Diencephalon (tissue), 1 donor: ENCODE measurements around the gene DRICH1. TPM values are rescaled to one million over a fixed set of nuclear protein-coding genes. Genes with fewer than 3 reads are reported as not detected.

Source experiments
- small RNA-seq: library from RNA; depleted of rRNA; stranded (forward); fragments of <200 nt; gene quantifications from one replicate; pipeline ENCODE3, GENCODE V24; 2014
- total RNA-seq: library from RNA; depleted of rRNA; stranded (reverse); fragments of >200 nt; gene quantifications from one replicate; pipeline ENCODE4 v1.2.3, GENCODE V29; 2014

Gene DRICH1
- 0.46 TPM for total RNA-seq

GRCh38 chr22:23632178-23632577, at the start of gene DRICH1:
Gene DRICH1 (minus strand): TSS chr22:23632321. CDS start chr22:23632023, 298 bp downstream.

GRCh38 chr22:23579870-23580575, 52.1 kb downstream of the DRICH1 start, which contains the start of gene IGLL1:
Gene IGLL1 (minus strand): TSS chr22:23580290. CDS start chr22:23580190, 100 bp downstream.

Small RNA genes within 50 kb of the gene (small RNA-seq; reads per million reads assigned to genes)
- gene AP000346.3: not detected

Other genes with a start within 250 kb of the DRICH1 start
- gene IGLL1, start 52.0 kb downstream of the DRICH1 start, total RNA-seq: not detected
- not detected for gene RGL4, start 58.7 kb upstream of the DRICH1 start, total RNA-seq
- gene ZNF70, start 118.8 kb upstream of the DRICH1 start, total RNA-seq: 4.6 TPM
- gene VPREB3, start 122.1 kb upstream of the DRICH1 start, total RNA-seq: not detected
- 2.1 TPM for gene C22orf15, start 130.7 kb upstream of the DRICH1 start, total RNA-seq
- 8.3 TPM for gene CHCHD10, start 135.7 kb upstream of the DRICH1 start, total RNA-seq
- 14.3 TPM for gene MMP11, start 140.5 kb upstream of the DRICH1 start, total RNA-seq
- gene SMARCB1, start 154.6 kb upstream of the DRICH1 start, total RNA-seq: 30.9 TPM
- 1.6 TPM for gene DERL3, start 206.7 kb upstream of the DRICH1 start, total RNA-seq
- gene SLC2A11, start 225.6 kb upstream of the DRICH1 start, total RNA-seq: 25.6 TPM